ENCODE measurements around the gene CENPT. TPM values are rescaled to one million over a fixed set of nuclear protein-coding genes. Genes with fewer than 3 reads are reported as not detected.

Gene CENPT
- polyA plus RNA-seq, 1 donor = 32.1 TPM

Other genes starting within 250 kb of the CENPT start
- gene CARMIL2, start 202.5 kb downstream of the CENPT start, polyA plus RNA-seq (ENCODE audit: insufficient read length) = 0.24 TPM
- gene ACD, start 187.4 kb downstream of the CENPT start, polyA plus RNA-seq (ENCODE audit: insufficient read length) = 14.3 TPM
- gene PARD6A, start 186.7 kb downstream of the CENPT start, polyA plus RNA-seq (ENCODE audit: insufficient read length) = 1.0 TPM
- 7.6 TPM for gene ENKD1, start 180.9 kb downstream of the CENPT start, polyA plus RNA-seq (ENCODE audit: insufficient read length)
- gene C16orf86, start 180.9 kb downstream of the CENPT start, polyA plus RNA-seq (ENCODE audit: insufficient read length) = 2.4 TPM
- gene GFOD2, start 128.4 kb downstream of the CENPT start, polyA plus RNA-seq (ENCODE audit: insufficient read length) = 13.5 TPM
- 23.6 TPM for gene RANBP10, start 41.1 kb downstream of the CENPT start, polyA plus RNA-seq (ENCODE audit: insufficient read length)
- 1.4 TPM for gene TSNAXIP1, start 40.8 kb downstream of the CENPT start, polyA plus RNA-seq (ENCODE audit: insufficient read length)
- 24.7 TPM for gene THAP11, start 5.4 kb downstream of the CENPT start, polyA plus RNA-seq (ENCODE audit: insufficient read length)
- 120 TPM for gene NUTF2, start 760 bp downstream of the CENPT start, polyA plus RNA-seq (ENCODE audit: insufficient read length)
- gene EDC4, start 25.4 kb upstream of the CENPT start, polyA plus RNA-seq (ENCODE audit: insufficient read length) = 107 TPM
- gene NRN1L, start 37.2 kb upstream of the CENPT start, polyA plus RNA-seq (ENCODE audit: insufficient read length) = 1.1 TPM
- gene PSKH1, start 45.6 kb upstream of the CENPT start, polyA plus RNA-seq (ENCODE audit: insufficient read length) = 21.0 TPM
- 4.3 TPM for gene CTRL, start 84.2 kb upstream of the CENPT start, polyA plus RNA-seq (ENCODE audit: insufficient read length)
- gene PSMB10, start 89.2 kb upstream of the CENPT start, polyA plus RNA-seq (ENCODE audit: insufficient read length) = 26.0 TPM
- 20.3 TPM for gene LCAT, start 96.4 kb upstream of the CENPT start, polyA plus RNA-seq (ENCODE audit: insufficient read length)
- gene SLC12A4, start 120.9 kb upstream of the CENPT start, polyA plus RNA-seq (ENCODE audit: insufficient read length) = 40.4 TPM
- not detected for gene DPEP3, start 132.8 kb upstream of the CENPT start, polyA plus RNA-seq (ENCODE audit: insufficient read length)
- 1.5 TPM for gene DPEP2, start 151.8 kb upstream of the CENPT start, polyA plus RNA-seq (ENCODE audit: insufficient read length)
- not detected for gene DPEP2NB, start 168.2 kb upstream of the CENPT start, polyA plus RNA-seq (ENCODE audit: insufficient read length)
- gene DDX28, start 175.5 kb upstream of the CENPT start, polyA plus RNA-seq (ENCODE audit: insufficient read length) = 4.8 TPM
- 10.1 TPM for gene DUS2, start 175.6 kb upstream of the CENPT start, polyA plus RNA-seq (ENCODE audit: insufficient read length)
- gene NFATC3, start 237.7 kb upstream of the CENPT start, polyA plus RNA-seq (ENCODE audit: insufficient read length) = 27.6 TPM